Bronchial epithelial cell (primary cell): Measurements from ENCODE around the gene PRDM1. TPM values are rescaled to one million over a fixed set of nuclear protein-coding genes. Genes with fewer than 3 reads are reported as not detected.

Experiments used
- DNase-seq: peaks from one replicate; pipeline ENCODE4 v3.0.0-alpha.2; 2010; ENCODE audit warnings: low read depth
- FAIRE-seq: peaks from 2 replicates; lab custom pipeline; 2011; peaks lifted over from hg19 to GRCh38; lab: Jason Lieb, UNC
- H3K27me3 ChIP-seq: 2 replicates; pipeline ENCODE4 v1.5.1; 2011; ENCODE audit warnings: low read length; ENCODE audit not compliant: control insufficient read depth, insufficient read depth
- H3K36me3 ChIP-seq: 2 replicates; pipeline ENCODE4 v1.5.1; 2011; ENCODE audit warnings: low read length; ENCODE audit not compliant: control insufficient read depth, insufficient read depth
- H3K4me3 ChIP-seq: 2 replicates; pipeline ENCODE4 v1.5.1; 2011; ENCODE audit warnings: mild to moderate bottlenecking, low read depth, low read length, control low read depth
- total RNA-seq: library from RNA; depleted of rRNA; stranded (reverse); fragments of >200 nt; gene quantifications from 2 replicates; pipeline ENCODE4 v1.2.1, GENCODE V29; 2014
- TF ChIP-seq, protein P1 (sequence below): IDR thresholded peaks from 2 replicates; pipeline ENCODE4 v1.5.1; 2011; ENCODE audit warnings: mild to moderate bottlenecking, moderate library complexity, low read length, control low read depth, inconsistent platforms; ENCODE audit not compliant: insufficient read depth, severe bottlenecking

PRDM1 gene
- total RNA-seq, 1 donor from 2014 or later, result 5.3 TPM

DNA sequence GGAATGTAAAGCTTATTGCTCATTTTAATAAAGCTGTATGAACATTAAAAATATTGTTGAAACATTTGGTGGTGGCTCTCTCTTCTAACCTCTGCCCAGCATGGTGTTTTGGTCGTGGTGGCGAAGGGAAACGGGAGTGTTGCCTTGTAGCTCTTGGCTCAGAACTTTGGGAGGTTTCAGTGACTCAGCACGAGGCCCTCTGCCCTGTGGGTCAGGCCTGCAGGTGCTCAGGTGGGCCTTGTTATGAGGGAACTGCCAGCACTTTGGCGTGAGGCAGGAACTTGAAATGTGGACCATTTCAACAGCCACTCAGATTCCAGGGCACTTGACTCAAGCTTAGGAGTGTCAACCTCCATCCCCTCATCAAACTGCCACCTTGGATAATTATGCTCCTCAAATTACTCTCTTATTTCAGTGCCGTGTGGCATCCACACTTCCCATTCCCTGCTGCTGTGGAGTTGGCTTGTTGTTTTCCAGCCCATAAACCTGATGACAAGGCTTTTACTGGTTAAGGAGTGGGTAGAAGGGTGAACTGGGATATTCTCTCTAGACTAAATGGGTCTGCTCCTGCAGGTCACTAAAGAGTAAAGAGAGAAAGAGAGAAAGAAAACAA is 36.3 kb downstream of the PRDM1 start:
- Histone ChIP-seq H3K36me3 (no peaks in the 10 kb centered on the region), H3K27me3 (no peaks in the 10 kb centered on the region), H3K4me3 (no peak overlapping the region)
- FAIRE-seq (no peak), DNase-seq (no peak)
- TF ChIP-seq, protein P1, sequence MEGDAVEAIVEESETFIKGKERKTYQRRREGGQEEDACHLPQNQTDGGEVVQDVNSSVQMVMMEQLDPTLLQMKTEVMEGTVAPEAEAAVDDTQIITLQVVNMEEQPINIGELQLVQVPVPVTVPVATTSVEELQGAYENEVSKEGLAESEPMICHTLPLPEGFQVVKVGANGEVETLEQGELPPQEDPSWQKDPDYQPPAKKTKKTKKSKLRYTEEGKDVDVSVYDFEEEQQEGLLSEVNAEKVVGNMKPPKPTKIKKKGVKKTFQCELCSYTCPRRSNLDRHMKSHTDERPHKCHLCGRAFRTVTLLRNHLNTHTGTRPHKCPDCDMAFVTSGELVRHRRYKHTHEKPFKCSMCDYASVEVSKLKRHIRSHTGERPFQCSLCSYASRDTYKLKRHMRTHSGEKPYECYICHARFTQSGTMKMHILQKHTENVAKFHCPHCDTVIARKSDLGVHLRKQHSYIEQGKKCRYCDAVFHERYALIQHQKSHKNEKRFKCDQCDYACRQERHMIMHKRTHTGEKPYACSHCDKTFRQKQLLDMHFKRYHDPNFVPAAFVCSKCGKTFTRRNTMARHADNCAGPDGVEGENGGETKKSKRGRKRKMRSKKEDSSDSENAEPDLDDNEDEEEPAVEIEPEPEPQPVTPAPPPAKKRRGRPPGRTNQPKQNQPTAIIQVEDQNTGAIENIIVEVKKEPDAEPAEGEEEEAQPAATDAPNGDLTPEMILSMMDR, result no peak

DNA sequence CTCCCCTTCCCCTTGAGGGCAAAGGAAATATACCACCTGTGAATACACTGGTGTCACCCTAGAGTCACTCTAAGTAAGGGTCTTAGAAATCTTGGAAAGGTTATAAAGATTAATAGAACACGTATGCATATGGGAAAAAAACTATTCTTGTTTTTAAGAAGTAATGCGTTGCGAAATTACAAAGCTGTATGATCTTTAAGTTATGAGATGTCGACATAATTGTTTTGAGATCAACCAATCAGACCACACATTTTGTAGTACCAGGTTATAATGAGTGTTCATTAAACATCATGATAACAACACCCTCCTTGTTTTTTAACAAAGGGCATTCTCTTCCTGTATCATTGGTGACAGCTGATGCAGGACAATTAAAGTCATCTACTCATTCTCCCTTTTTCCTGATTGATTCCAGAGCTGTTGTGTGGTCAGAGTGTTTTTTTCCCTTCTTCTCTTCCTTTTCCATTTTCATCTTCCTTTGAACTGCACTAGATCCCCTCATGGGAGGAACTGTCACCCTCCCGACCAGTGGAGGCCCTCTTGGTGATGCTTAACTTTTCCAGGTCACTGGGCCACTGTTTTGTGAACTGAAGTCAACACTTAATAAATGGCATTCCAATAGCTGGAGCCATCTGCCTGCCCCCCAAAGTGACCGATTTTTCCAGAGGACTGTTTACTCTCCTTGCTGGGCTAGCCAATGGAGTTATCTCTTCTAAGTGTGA is 37.0 kb downstream of the PRDM1 start:
- Histone ChIP-seq H3K27me3 (no peaks in the 10 kb centered on the region), H3K4me3 (no peak overlapping the region), H3K36me3 (no peaks in the 10 kb centered on the region)
- TF ChIP-seq, protein P1, result no peak
- DNase-seq (no peak), FAIRE-seq (no peak)

DNA sequence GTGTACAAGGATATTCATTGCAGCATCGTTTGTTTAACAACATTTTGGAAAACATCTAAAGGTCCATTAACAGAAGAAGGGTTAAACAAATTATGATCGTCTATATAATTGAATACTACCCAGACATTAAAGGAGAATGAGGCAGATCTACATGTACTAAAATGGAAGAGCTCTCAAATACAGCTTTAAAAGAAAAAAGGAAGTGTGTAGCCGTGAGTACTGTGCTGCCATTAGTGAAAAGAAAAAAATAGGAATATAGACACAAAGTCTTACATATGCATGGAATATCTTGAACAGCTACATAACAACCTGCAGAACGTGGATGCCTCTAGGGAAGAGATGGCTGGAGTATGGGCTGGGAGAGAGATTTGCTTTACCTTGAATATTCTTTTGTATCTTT is 37.9 kb downstream of the PRDM1 start:
- TF ChIP-seq, protein P1, result no peak
- Histone ChIP-seq H3K36me3 (no peaks in the 10 kb centered on the region), H3K4me3 (no peak overlapping the region), H3K27me3 (no peaks in the 10 kb centered on the region)
- FAIRE-seq, result no peak
- no peak for DNase-seq

DNA sequence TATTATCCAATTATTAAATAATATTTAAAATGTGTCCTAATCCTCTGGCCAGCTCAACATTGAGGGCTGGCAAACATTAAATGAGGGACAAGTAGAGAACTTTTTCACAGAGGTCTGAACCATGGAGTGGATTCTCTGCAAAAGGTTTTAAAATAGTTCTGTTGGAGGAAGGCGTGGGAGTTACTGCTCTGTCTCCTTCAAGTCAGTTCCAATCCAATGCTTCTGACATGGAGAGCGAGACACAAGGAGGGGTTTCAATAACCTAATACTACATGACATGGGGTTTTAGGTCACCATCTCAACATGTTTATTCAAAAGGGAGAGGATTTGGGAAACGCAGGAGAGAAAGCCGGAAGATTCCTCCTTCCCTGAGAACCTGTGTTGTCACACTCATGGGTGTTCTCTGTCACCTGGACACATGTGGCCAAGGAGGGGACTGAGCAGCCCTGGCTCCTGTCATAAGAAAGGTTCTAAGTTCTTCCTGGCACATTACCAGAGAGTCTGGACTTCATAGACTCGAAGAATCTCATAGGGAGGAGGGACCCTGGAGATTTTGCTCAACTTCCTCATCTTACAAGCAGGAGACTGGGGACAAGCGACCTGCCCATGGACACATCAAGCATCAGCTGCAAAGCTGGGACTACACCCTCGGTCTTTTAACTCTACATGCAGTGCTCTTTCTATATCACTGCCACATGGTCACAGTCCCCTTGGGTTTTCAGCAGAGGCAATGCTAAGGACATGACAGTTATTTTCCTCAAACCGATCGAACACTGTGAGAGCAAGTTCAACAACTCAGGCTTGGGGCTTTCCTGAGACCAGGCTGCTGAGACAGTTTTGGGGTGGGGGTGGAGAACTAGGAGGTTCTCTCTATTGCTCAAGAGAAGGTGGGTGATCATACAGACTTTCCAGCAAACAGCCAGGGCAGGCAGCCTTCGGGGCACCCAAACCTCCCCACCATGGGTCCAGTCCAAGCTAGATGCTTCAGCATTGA is 38.6 kb downstream of the PRDM1 start:
- no peak for DNase-seq
- H3K4me3 ChIP-seq, result no peak overlapping the region
- H3K36me3 ChIP-seq, result no peaks in the 10 kb centered on the region
- TF ChIP-seq, protein P1, result no peak
- no peak for FAIRE-seq
- H3K27me3 ChIP-seq, result no peaks in the 10 kb centered on the region

DNA sequence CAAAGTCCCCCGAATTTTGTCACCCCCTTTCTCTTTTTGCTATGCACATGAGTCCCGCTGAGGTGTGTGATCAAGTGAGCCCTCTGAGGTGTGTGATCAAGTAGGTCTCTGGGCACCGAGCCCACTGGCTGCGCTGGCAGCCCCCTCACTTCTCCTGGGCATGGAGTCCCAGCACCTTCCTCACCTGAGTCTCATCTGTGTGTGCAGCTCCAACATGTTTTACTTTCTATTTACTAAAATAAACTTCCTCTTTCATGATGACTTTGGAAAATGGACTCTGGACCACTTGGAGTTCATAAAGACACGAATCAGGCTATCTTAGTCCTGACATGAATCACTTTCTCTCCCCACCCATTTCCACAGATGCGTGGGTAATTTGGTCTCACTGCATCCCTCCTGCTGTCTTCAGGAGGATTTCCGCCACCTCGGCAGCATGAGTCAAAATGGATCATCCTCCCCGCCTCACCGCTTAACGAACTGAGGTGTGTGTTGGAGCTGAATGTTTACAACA is 39.8 kb downstream of the PRDM1 start:
- peak; percentile 82 for FAIRE-seq

More for the DNA sequence above, 39.8 kb downstream of the PRDM1 start:
- no peaks in the 10 kb centered on the region for H3K27me3 ChIP-seq
- no peak overlapping the region for H3K4me3 ChIP-seq
- no peak for DNase-seq
- H3K36me3 ChIP-seq, result no peaks in the 10 kb centered on the region
- TF ChIP-seq, protein P1, result no peak
